ENCODE results near the gene AGAP5. TPM values are rescaled to one million over a fixed set of nuclear protein-coding genes. Genes with fewer than 3 reads are reported as not detected.
"Not testable (repeated sequence)": the region's sequence is repeated elsewhere in the genome, so short reads cannot be mapped to it uniquely, and the experiment has no call there.

The AGAP5 gene
- polyA plus RNA-seq, 1 experiment, result 4.0 TPM

DNA sequence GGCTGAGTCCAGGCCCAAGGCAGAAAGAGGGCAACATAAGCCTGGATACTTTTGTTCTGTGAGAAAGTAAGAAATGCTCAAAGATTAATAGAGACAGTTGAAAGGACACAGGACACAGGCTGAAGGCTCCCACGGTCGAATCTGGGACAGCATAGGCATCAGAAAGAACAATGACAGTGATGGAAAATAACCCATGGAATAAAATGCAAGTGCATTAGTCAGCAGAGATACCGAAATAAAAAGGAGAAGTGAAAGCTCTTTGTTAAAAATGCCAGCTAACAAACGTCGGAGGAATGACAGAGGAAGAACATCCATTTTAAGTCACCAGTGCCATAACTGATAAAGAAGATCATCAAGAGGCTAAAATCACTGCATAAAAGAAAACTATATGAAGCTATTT, 19.6 kb upstream of the AGAP5 start:
- ChIA-PET CTCF (no interaction called here), POLR2A (no interaction called here)
- TF ChIP-seq CTCF (IDR thresholded peaks at IDR 0.05; ENCODE audit: insufficient read depth, low read depth, low read length), result no peak
- DNase-seq (ENCODE audit: low read depth), result no peak
- H3K27me3 ChIP-seq (ENCODE audit: control insufficient read depth, insufficient read depth, low read length), result no peaks in the 10 kb centered on the region
- peaks cover 9% of the 10 kb centered on the region for H3K36me3 ChIP-seq (ENCODE audit: control insufficient read depth, insufficient read depth, low read length)
- no peak overlapping the region for H3K4me3 ChIP-seq (ENCODE audit: low read depth, low read length)

GRCh38 chr10:73716251-73716650, 18.3 kb upstream of the AGAP5 start:
- ChIA-PET POLR2A (no interaction called here), CTCF (no interaction called here)
- no peak for TF ChIP-seq CTCF (IDR thresholded peaks at IDR 0.05; ENCODE audit: insufficient read depth, low read depth, low read length)
- no peaks in the 10 kb centered on the region for H3K27me3 ChIP-seq (ENCODE audit: control insufficient read depth, insufficient read depth, low read length)
- no peak overlapping the region for H3K4me3 ChIP-seq (ENCODE audit: low read depth, low read length)
- peaks cover 7% of the 10 kb centered on the region for H3K36me3 ChIP-seq (ENCODE audit: control insufficient read depth, insufficient read depth, low read length)
- no peak for DNase-seq (ENCODE audit: low read depth)

DNA sequence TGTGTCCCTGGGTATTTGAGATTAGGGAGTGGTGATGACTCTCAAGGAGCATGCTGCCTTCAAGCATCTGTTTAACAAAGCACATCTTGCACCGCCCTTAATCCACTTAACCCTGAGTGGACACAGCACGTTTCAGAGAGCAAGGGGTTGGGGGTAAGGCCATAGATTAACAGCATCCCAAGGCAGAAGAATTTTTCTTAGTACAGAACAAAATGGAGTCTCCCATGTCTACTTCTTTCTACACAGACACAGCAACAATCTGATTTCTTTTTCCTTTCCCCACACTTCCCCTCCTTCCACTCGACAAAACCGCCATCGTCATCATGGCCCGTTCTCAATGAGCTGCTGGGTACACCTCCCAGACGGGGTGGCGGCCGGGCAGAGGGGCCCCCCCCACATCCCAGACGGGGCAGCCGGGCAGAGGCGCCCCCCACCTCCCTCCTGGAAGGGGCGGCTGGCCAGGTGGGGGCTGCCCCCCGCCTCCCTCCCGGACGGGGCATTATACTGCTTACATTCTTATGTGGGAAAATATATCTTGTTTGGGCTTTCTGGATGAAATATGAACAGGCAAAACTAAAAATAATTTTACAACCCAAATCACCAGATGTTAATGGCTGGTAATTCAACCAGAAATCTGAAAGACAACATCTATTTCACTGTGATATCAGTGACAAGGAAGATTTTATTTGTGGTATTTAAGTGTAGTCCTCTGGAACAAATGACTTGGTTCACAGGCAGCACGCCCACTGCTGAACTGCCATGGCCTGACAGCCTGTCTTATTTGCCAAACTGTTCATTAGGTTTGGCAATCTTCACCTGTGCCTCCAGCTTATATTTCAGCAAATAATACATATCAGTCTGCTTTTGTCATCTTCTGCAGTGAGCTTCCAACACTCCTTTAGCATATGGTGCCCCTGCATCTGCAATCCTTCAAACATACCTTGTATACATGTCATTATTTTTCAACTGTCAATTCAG, 17.6 kb upstream of the AGAP5 start:
- CTCF ChIA-PET, result not testable (repeated sequence)

DNA sequence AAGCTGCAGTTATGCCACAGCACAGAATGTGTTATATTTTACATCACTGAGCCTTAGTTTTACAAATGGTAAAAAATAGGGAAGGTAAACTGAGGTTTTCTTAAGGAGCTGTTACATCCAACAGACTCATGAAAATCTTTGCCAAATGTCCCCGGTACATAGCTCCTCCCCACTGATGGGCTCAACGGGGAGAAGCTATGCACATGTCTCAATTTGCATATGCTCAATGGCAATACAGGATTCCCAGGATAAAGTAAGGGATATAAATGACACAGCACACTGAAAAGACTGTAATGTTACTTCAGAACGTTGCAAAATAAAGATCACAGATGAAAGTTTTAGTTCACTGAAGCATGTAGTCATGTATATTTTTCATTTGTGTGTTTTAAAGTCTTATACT, 16.6 kb upstream of the AGAP5 start:
- CTCF ChIA-PET; H3K36me3 ChIP-seq (ENCODE audit: control insufficient read depth, insufficient read depth, low read length); H3K4me3 ChIP-seq (ENCODE audit: low read depth, low read length); POLR2A ChIA-PET; H3K27me3 ChIP-seq (ENCODE audit: control insufficient read depth, insufficient read depth, low read length); DNase-seq (ENCODE audit: low read depth): not testable (repeated sequence)

More for the DNA sequence above, 17.6 kb upstream of the AGAP5 start:
- H3K27me3 ChIP-seq (ENCODE audit: control insufficient read depth, insufficient read depth, low read length); H3K36me3 ChIP-seq (ENCODE audit: control insufficient read depth, insufficient read depth, low read length); H3K4me3 ChIP-seq (ENCODE audit: low read depth, low read length); DNase-seq (ENCODE audit: low read depth): not testable (repeated sequence)
- POLR2A ChIA-PET, result interaction anchor here (0.6 kb wide), 1 partner anchor 9 kb away, joined by 7 read pairs; no protein-coding TSS in a partner anchor

GRCh38 chr10:73713912-73714311, 16.0 kb upstream of the AGAP5 start:
- POLR2A ChIA-PET; H3K27me3 ChIP-seq (ENCODE audit: control insufficient read depth, insufficient read depth, low read length); DNase-seq (ENCODE audit: low read depth); H3K36me3 ChIP-seq (ENCODE audit: control insufficient read depth, insufficient read depth, low read length); CTCF ChIA-PET; H3K4me3 ChIP-seq (ENCODE audit: low read depth, low read length): not testable (repeated sequence)

GRCh38 chr10:73711683-73712082, 13.8 kb upstream of the AGAP5 start:
- POLR2A ChIA-PET; H3K27me3 ChIP-seq (ENCODE audit: control insufficient read depth, insufficient read depth, low read length); H3K36me3 ChIP-seq (ENCODE audit: control insufficient read depth, insufficient read depth, low read length); CTCF ChIA-PET; DNase-seq (ENCODE audit: low read depth); H3K4me3 ChIP-seq (ENCODE audit: low read depth, low read length): not testable (repeated sequence)

DNA sequence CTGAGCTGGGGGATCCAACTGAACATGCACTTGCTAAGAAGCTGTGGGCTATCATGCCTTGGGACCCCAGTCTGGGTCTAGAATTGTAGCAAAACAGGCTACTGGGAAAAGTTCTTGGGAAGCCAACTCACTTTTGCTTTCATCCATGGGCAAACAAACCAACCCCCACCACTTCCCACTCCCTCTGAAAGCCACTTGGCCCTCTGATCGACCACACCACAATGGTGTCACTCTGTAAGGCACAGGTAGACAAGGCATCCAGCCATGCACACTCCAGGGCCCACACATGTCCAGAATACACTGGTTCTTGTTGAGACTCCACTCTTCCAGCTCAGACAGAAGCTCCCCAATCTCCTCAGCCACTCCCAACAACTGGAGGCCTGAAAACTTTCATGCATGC, 10.2 kb upstream of the AGAP5 start:
- H3K4me3 ChIP-seq (ENCODE audit: low read depth, low read length); H3K36me3 ChIP-seq (ENCODE audit: control insufficient read depth, insufficient read depth, low read length); POLR2A ChIA-PET; DNase-seq (ENCODE audit: low read depth); H3K27me3 ChIP-seq (ENCODE audit: control insufficient read depth, insufficient read depth, low read length); CTCF ChIA-PET: not testable (repeated sequence)

GRCh38 chr10:73707628-73708027, 9.7 kb upstream of the AGAP5 start:
- H3K4me3 ChIP-seq (ENCODE audit: low read depth, low read length); POLR2A ChIA-PET; H3K36me3 ChIP-seq (ENCODE audit: control insufficient read depth, insufficient read depth, low read length); H3K27me3 ChIP-seq (ENCODE audit: control insufficient read depth, insufficient read depth, low read length); DNase-seq (ENCODE audit: low read depth); CTCF ChIA-PET: not testable (repeated sequence)

GRCh38 chr10:73706488-73706887, 8.6 kb upstream of the AGAP5 start:
- POLR2A ChIA-PET; H3K27me3 ChIP-seq (ENCODE audit: control insufficient read depth, insufficient read depth, low read length); CTCF ChIA-PET; H3K4me3 ChIP-seq (ENCODE audit: low read depth, low read length); DNase-seq (ENCODE audit: low read depth); H3K36me3 ChIP-seq (ENCODE audit: control insufficient read depth, insufficient read depth, low read length): not testable (repeated sequence)

GRCh38 chr10:73705506-73706072, 7.7 kb upstream of the AGAP5 start:
- POLR2A ChIA-PET; CTCF ChIA-PET; H3K4me3 ChIP-seq (ENCODE audit: low read depth, low read length): not testable (repeated sequence)

DNA sequence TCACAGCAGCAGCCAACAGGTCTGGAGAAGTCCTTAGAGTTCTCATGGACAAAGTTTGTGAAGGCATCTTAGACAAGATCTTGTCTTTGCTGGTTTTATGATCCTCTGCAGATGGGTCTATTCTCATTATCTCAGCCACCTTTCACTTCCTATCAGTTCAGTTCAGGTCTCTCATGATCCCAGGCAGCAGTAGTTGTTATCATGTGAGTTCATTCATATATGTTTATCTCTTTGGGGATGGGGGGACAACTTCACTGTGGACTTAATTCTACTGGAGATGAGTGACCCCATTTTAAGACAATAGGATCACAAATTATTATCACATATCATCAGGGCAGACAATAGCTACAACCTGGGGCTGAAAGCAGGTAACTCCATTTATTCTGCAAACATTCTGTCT, 6.0 kb upstream of the AGAP5 start:
- DNase-seq (ENCODE audit: low read depth); POLR2A ChIA-PET; H3K27me3 ChIP-seq (ENCODE audit: control insufficient read depth, insufficient read depth, low read length); CTCF ChIA-PET; H3K4me3 ChIP-seq (ENCODE audit: low read depth, low read length); H3K36me3 ChIP-seq (ENCODE audit: control insufficient read depth, insufficient read depth, low read length): not testable (repeated sequence)

More at GRCh38 chr10:73705506-73706072, 7.7 kb upstream of the AGAP5 start:
- H3K36me3 ChIP-seq (ENCODE audit: control insufficient read depth, insufficient read depth, low read length); DNase-seq (ENCODE audit: low read depth); H3K27me3 ChIP-seq (ENCODE audit: control insufficient read depth, insufficient read depth, low read length): not testable (repeated sequence)
